Subcutaneous abdominal adipose tissue (tissue), 5 donors: ENCODE data around the gene MALRD1.

Source experiments
- H3K27ac ChIP-seq: one replicate; pipeline ENCODE4 v1.7.0; 2013; ENCODE audit warnings: low read depth, mild to moderate bottlenecking, inconsistent platforms, low read length, moderate library complexity
- H3K27me3 ChIP-seq, 5 donors: one replicate each; pipeline ENCODE4 v1.7.0; 2013; ENCODE audit warnings: low read length in 5 of 5, inconsistent platforms in 1 of 5; ENCODE audit not compliant: control insufficient read depth in 5 of 5, insufficient read depth in 4 of 5
- H3K36me3 ChIP-seq, 5 donors: one replicate each; pipeline ENCODE4 v1.7.0; 2013; ENCODE audit warnings: low read length in 5 of 5; ENCODE audit not compliant: control insufficient read depth in 5 of 5, insufficient read depth in 5 of 5
- H3K4me1 ChIP-seq, 5 donors: one replicate each; pipeline ENCODE4 v1.7.0; 2013; ENCODE audit warnings: low read length in 5 of 5, mild to moderate bottlenecking in 3 of 5, moderate library complexity in 1 of 5; ENCODE audit not compliant: control insufficient read depth in 5 of 5, insufficient read depth in 5 of 5
- H3K4me3 ChIP-seq, 5 donors: one replicate each; pipeline ENCODE4 v1.7.0; 2013; ENCODE audit warnings: low read length in 5 of 5, low read depth in 1 of 5
- H3K9ac ChIP-seq, 5 donors: one replicate each; pipeline ENCODE4 v1.7.0; 2013; ENCODE audit warnings: low read length in 5 of 5, mild to moderate bottlenecking in 4 of 5, moderate library complexity in 3 of 5
- H3K9me3 ChIP-seq, 5 donors: one replicate each; pipeline ENCODE4 v1.7.0; 2013; ENCODE audit warnings: low read length in 5 of 5; ENCODE audit not compliant: control insufficient read depth in 5 of 5
- donor health status: healthy.
- donor health status: healthy.
- donor health status: healthy.
- donor health status: healthy.
- donor health status: healthy.

MALRD1 gene

DNA sequence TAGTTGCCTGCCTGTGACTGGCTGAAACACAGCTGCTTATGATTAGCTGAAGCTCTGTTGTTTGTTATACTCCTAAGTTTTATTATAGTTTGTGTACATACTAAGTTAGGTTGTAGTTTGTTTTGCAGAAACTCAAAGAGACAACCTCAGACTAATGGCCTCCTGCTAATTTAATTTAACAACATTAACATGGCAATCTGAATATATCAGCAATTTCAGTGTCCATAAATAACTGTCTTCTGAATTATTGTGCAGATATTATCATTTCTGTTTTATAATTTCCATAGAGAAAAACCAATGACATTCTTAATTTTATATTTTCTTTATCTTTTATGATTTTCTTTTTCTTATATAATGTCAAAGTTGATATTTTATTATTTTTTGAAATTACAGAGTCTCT is 469.5 kb downstream of the MALRD1 start:
- Histone ChIP-seq H3K4me1 (no peaks in the 10 kb centered on the region), H3K9me3 (peaks cover 0 to 3% (median 0%) of the 10 kb centered on the region in 5 donors), H3K27me3 (no peaks in the 10 kb centered on the region), H3K27ac (no peak overlapping the region), H3K4me3 (no peak overlapping the region), H3K9ac (no peak overlapping the region), H3K36me3 (no peaks in the 10 kb centered on the region)

DNA sequence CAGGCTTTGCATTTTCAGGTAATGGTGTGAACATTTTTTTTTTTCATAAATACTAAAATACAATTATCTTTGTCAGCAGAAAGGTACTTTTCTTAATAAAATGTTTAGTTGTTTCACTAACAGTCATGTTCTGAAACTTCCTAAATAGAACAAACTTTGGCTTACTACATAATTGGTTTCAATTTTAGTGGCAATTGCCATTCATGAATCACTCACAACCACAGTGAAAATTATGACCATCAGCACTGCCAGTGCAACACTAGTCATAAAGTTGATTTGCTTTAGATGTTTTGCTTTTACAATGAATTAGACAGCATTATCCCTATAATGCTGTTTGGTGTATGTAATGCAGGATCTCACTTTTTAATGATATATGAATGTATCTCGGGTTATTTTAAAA is 470.0 kb downstream of the MALRD1 start:
- Histone ChIP-seq H3K4me3 (no peak overlapping the region), H3K9ac (no peak overlapping the region), H3K9me3 (peaks cover 0 to 3% (median 0%) of the 10 kb centered on the region in 5 donors)

GRCh38 chr10:19531324-19531723 is 482.7 kb downstream of the MALRD1 start:
- H3K4me3 ChIP-seq, result no peak overlapping the region
- no peaks in the 10 kb centered on the region for H3K9me3 ChIP-seq
- no peaks in the 10 kb centered on the region for H3K4me1 ChIP-seq
- no peaks in the 10 kb centered on the region for H3K27me3 ChIP-seq
- no peak overlapping the region for H3K27ac ChIP-seq
- no peaks in the 10 kb centered on the region for H3K36me3 ChIP-seq
- no peak overlapping the region for H3K9ac ChIP-seq

More for the DNA sequence above, 470.0 kb downstream of the MALRD1 start:
- no peaks in the 10 kb centered on the region for H3K4me1 ChIP-seq
- no peaks in the 10 kb centered on the region for H3K36me3 ChIP-seq
- H3K27ac ChIP-seq, result no peak overlapping the region
- no peaks in the 10 kb centered on the region for H3K27me3 ChIP-seq

DNA sequence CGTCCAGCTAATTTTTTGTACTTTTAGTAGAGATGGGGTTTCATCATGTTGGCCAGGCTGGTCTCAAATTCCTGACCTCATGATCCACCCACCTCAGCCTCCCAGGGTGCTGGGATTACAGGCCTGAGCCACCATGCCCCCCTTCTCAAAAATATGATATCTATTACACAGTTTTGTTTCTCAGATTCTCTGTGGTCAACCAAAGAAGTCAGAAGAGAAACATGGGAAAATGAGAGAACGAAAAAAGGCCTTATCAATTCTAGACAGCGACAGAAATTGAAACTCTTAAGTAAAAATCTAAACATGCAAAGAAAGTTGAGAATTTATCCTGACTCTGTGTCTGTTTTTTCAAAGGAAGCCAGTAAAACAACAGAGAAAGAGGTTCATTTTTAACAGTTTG is 483.8 kb downstream of the MALRD1 start:
- no peak overlapping the region for H3K27ac ChIP-seq
- H3K4me1 ChIP-seq, result no peaks in the 10 kb centered on the region
- H3K9ac ChIP-seq, result no peak overlapping the region
- H3K4me3 ChIP-seq, result no peak overlapping the region
- H3K27me3 ChIP-seq, result no peaks in the 10 kb centered on the region
- H3K36me3 ChIP-seq, result no peaks in the 10 kb centered on the region
- no peaks in the 10 kb centered on the region for H3K9me3 ChIP-seq

DNA sequence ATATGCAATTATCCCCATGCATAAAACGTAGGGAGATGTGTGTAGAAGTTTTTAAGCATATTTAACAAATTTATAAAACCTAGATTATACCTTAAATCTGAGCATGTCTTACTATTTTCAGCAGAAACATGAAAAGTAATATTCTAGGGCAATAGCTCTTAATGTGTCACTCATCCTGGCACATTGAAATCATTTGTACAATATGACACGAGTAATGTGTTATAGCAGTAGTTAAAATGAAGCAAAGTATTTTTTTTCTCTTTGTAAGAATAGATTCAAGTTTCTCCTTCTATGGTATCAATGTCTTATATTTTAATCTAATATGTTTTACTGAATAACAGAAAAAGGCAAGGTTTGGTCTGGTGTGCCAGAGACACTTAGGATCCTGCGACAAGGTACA is 492.7 kb downstream of the MALRD1 start:
- Histone ChIP-seq H3K36me3 (no peaks in the 10 kb centered on the region), H3K4me1 (no peaks in the 10 kb centered on the region), H3K9me3 (peaks cover 0 to 4% (median 0%) of the 10 kb centered on the region in 5 donors), H3K27ac (no peak overlapping the region), H3K9ac (no peak overlapping the region), H3K4me3 (no peak overlapping the region), H3K27me3 (no peaks in the 10 kb centered on the region)

DNA sequence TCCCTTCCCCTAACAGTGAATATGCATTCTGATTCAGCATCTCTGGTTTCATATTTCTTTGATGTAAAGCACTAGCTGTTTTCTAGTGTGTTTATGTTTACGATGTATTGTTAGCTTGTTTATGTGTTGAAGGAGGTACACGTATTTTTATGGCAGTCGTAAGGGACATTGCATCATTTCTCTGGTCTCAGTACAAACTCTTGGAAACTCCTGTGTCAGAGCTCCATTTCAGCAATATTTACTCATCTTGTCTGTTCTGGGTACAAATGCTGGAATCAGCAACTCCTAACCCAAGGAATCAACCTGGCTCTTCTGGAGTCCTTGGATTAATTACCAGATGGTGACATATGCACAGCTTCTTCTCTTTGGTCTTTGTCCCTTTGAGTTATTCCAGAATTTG is 497.6 kb downstream of the MALRD1 start:
- peaks cover 0 to 8% (median 0%) of the 10 kb centered on the region in 5 donors for H3K9me3 ChIP-seq
- no peak overlapping the region for H3K27ac ChIP-seq
- no peak overlapping the region for H3K4me3 ChIP-seq
- H3K27me3 ChIP-seq, result no peaks in the 10 kb centered on the region
- H3K36me3 ChIP-seq, result peaks cover 0 to 2% (median 0%) of the 10 kb centered on the region in 5 donors
- no peak overlapping the region for H3K9ac ChIP-seq
- H3K4me1 ChIP-seq, result no peaks in the 10 kb centered on the region

DNA sequence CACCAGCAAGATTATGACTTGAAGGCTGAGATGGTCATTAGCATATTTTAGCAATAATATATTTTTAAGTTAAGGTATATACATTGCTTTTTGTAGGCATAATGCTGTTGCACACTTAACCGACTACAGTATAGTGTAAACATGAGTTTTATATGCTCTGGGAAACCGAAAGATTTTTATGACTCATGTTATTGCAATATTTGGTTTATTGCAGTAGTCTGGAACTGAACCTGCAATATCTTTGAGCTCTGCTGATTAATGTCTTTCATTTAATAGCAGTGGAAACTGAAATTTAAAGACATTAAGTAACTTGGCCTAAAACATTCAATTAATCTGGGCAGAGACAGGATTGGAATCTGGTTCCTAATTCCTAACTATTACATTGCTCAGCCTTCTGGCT is 500.9 kb downstream of the MALRD1 start:
- Histone ChIP-seq H3K36me3 (peaks cover 0 to 2% (median 0%) of the 10 kb centered on the region in 5 donors), H3K9ac (no peak overlapping the region), H3K27me3 (no peaks in the 10 kb centered on the region), H3K9me3 (peaks cover 0 to 8% (median 0%) of the 10 kb centered on the region in 5 donors), H3K4me1 (no peaks in the 10 kb centered on the region), H3K4me3 (no peak overlapping the region), H3K27ac (no peak overlapping the region)

DNA sequence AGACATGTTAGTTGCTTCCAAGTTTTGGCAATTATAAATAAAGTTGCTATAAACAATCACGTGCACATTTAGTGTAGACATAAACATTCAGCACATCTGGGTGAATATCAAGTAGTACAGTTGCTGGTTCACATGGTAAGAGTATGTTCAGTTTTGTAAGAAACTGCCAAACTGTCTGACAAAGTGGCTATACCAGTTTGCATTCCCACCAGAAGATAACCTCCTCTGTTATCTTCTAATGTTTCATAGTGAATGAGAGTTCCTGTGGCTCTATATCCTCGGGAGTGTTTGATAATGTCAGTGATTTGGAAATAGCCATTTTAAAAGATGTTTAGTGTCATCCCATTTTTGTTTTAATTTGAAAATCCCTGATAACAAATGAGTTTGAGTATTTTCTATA is 508.1 kb downstream of the MALRD1 start:
- no peak overlapping the region for H3K27ac ChIP-seq

DNA sequence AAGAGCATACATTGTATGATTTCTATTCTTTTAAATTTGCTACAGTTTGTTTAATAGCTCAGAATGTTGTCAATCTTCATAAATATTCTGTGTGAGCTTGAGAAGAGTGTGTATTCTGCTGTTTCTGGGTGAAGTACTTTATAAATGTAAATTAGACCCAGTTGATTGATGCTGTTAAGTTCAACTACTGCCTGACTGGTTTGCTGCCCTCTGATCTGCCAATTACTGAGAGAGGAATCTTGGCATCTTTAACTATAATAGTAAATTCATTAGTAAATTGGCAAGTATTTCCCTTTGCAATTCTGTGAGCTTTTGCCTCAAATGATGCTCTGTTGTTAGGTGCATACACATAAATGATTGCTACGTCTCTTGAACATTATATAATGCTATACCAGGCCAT is 512.6 kb downstream of the MALRD1 start:
- Histone ChIP-seq H3K4me1 (no peaks in the 10 kb centered on the region), H3K36me3 (no peaks in the 10 kb centered on the region), H3K9ac (no peak overlapping the region), H3K27me3 (no peaks in the 10 kb centered on the region), H3K4me3 (no peak overlapping the region), H3K9me3 (no peaks in the 10 kb centered on the region), H3K27ac (no peak overlapping the region)

More for the DNA sequence above, 508.1 kb downstream of the MALRD1 start:
- no peaks in the 10 kb centered on the region for H3K27me3 ChIP-seq
- no peaks in the 10 kb centered on the region for H3K9me3 ChIP-seq
- H3K36me3 ChIP-seq, result no peaks in the 10 kb centered on the region
- H3K9ac ChIP-seq, result no peak overlapping the region
- H3K4me1 ChIP-seq, result no peaks in the 10 kb centered on the region
- no peak overlapping the region for H3K4me3 ChIP-seq

GRCh38 chr10:19563388-19564141 is 515.0 kb downstream of the MALRD1 start:
- Histone ChIP-seq H3K27me3 (no peaks in the 10 kb centered on the region), H3K36me3 (no peaks in the 10 kb centered on the region), H3K9me3 (no peaks in the 10 kb centered on the region), H3K27ac (no peak overlapping the region), H3K4me1 (no peaks in the 10 kb centered on the region), H3K9ac (no peak overlapping the region), H3K4me3 (no peak overlapping the region)
